ENCODE data around the gene ARHGEF17.

DNA sequence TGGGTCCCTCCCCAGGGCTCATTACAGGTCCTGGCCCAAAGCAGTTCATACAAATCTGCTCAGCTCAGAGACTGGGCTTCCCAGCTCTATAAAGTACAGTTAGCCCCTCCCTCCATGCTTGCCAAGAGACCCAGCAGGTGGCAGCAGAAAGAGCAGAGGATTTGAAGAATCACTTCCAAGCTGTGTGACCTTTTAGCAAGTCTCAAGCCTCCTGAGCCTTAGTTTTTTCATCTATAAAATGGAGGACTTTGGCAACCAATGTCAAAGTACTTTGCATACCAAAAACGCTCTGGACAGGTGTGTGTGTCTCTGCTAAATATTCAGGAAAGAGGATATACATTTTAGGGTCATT, 94.7 kb downstream of the ARHGEF17 start:
- TF ChIP-seq, protein P1, sequence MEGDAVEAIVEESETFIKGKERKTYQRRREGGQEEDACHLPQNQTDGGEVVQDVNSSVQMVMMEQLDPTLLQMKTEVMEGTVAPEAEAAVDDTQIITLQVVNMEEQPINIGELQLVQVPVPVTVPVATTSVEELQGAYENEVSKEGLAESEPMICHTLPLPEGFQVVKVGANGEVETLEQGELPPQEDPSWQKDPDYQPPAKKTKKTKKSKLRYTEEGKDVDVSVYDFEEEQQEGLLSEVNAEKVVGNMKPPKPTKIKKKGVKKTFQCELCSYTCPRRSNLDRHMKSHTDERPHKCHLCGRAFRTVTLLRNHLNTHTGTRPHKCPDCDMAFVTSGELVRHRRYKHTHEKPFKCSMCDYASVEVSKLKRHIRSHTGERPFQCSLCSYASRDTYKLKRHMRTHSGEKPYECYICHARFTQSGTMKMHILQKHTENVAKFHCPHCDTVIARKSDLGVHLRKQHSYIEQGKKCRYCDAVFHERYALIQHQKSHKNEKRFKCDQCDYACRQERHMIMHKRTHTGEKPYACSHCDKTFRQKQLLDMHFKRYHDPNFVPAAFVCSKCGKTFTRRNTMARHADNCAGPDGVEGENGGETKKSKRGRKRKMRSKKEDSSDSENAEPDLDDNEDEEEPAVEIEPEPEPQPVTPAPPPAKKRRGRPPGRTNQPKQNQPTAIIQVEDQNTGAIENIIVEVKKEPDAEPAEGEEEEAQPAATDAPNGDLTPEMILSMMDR (IDR thresholded peaks at IDR 0.05), result no peak
- TF ChIP-seq POLR2AphosphoS5 (IDR thresholded peaks at IDR 0.05) (no peak), EP300 (IDR thresholded peaks at IDR 0.05) (no peak), POLR2A (IDR thresholded peaks at IDR 0.05; ENCODE audit: low read depth) (no peak)

Data from esophagus muscularis mucosa (tissue), 4 donors.